NCI-H2227 (cell line): ENCODE results near the gene ARL13A.
"Not testable (repeated sequence)": the region's sequence is repeated elsewhere in the genome, so short reads cannot be mapped to it uniquely, and the experiment has no call there.

ENCODE experiments used
- DNase-seq: peaks from one replicate; lab custom pipeline; 2025; ENCODE audit not compliant: unreplicated experiment; lab: John Stamatoyannopoulos, UW

ARL13A gene

DNA sequence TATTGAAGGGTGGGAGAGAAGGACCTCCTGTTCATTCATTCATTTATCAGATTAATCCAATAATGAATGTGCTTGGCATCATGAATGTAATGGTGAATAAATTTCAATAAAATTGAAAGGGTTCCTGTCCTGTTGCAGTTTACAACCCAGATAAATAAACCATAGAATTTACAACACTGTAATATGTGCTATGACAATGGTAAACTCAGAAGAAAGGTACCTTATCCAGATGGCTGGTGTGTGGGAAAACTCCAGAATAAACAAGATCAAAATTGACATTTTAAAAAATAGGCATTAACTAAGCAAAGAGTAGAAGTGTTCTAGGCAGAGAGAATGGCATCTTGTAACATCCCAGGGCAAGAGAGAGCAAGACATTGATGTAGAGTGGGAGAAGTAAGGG is 15.3 kb downstream of the ARL13A start:
- no peak for DNase-seq

DNA sequence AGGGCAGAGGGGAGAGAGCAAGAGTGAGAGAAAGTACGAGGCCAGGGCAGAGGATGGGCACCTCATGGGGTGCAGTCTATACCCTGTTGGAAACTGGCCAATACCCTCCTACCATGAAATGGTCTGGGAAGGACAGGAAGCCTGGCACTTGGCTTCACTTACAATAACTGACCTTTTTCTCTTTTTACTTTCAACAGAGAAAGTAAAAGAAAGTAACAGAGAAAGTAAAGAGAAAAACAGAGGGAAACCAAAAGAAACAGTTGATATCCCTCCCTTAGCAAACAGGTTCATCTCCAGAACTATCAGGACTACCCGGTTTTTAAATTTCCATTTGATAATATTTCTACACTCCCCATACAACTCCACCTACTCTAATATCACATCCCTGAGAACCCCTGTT is 20.6 kb downstream of the ARL13A start:
- no peak for DNase-seq

DNA sequence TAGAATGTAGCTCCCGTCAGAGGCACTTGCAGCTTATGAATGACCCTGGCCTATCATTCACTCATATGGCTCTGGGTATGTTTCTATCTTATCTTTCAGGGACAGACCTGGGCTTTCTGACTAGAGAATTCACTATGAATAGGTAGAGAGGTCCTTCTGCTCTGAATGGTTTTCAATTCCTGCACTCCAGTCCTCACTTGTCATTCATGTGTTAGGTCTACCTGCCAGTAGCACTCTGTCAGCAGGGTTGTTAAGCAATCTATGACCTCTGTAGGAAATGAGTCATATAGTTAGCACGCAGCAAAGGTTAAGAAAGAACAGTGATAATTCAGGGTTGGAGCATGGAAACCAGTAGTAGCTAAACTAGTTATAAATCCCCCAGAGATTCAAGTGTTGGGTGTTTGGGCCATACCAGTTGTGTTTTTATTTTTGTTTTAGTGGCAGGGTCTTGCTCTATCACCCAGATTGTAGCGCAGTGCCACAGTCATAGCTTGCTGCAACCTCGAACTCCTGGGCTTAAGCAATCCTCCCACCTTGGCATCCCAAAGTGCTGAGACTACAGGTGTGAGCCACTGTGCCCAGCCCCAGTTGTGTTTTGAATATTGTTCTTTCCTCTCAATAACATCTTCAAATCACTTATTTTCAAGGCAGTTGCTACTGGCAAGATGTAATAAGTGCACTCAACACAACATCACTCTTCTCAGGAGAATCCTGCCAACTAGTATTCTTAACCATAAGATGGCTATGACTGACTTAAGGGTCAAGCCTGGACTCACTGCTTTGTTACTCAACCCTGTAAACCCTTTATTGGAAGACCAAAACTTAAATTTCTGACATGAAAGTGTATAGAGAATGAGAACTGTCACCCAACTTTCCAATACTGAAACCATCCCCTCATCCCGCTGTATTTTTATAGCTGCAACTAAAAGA is 25.1 kb downstream of the ARL13A start:
- DNase-seq: no peak

DNA sequence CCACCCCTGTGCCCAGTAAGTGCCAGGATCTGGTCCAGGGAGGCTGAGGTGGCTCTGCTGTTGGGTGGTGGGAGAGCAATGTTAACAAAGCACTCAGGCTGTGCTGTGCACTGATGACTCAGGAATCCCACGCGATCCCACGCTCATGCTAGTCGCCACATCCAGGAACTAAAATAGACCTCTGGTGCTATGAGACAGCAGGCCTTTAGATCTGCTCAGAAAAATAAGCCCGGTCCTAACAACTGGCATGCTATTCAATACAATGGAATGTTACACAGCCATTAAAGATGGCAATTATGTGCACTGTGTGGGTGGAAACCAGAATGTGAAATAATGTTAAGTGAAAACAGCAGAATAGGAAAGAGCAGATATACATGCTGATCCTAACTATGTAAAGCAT is 26.0 kb downstream of the ARL13A start:
- DNase-seq: no peak

DNA sequence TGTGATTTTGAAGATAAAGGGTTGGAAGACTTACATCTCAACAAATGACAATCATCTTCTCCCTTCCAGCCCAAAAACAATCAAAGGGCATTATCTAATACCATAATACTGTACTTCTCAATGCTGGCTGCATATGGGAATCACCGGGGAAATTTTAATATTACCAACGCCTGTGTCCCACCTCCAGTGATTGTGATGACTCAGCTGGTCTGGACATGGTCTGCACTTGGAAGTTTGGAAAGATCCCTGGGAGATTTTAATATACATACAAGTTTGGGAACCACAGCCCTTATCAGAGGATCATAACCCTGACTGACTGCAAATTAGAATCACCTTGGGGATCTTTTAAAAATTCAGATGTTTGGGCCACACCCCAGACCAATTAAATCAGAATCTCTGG is 29.9 kb downstream of the ARL13A start:
- no peak for DNase-seq

DNA sequence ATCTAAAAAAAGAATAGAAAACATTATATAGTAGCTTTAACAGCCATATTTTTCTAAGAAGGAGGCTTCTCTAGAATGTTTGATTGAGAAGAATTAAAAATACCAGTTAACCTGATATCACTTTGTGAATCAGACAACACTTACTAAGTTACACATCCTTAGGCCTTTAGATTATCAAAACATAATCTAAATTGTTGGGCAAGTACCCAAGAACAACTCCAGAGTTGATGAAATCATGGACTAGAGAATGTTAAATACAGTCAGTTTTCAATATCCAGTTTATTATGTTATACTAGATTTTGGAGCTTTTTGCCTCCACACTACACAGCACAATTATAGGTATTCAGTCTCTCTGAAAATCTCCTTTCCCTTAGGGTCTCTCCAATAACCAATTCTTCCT is 39.6 kb downstream of the ARL13A start:
- DNase-seq: no peak

DNA sequence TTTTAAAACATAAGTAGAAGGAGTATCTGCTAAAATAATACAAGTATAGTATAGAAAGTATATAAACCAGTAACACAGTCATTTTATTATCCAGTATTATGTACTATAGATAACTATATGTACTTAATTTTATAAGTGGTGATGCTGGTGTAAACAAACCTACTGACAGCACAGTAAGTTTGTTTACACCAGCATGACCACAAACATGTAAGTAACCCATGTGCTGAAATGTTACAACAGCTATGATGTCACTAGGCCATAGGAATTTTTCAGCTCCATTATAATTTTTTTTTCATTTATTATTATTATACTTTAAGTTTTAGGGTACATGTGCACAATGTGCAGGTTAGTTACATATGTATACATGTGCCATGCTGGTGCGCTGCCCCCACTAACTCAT is 42.5 kb downstream of the ARL13A start:
- DNase-seq: not testable (repeated sequence)

DNA sequence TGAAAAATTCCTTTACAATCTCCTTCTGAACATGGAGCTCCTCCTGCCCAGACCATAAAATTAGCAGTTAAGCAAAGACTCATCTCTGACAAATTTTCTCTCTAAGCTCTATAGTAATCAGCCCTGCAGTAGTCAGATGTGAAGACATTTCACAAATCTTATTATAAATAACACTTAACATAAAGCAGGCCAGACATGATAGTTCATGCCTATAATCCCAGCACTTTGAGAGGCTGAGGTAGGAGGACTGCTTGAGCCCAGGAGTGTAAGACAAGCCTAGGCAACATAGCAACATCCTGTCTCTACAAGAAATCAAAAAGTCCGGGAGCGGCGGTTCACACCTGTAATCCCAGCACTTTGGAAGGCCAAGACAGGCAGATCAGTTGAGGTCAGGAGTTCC is 52.5 kb downstream of the ARL13A start:
- DNase-seq: no peak

DNA sequence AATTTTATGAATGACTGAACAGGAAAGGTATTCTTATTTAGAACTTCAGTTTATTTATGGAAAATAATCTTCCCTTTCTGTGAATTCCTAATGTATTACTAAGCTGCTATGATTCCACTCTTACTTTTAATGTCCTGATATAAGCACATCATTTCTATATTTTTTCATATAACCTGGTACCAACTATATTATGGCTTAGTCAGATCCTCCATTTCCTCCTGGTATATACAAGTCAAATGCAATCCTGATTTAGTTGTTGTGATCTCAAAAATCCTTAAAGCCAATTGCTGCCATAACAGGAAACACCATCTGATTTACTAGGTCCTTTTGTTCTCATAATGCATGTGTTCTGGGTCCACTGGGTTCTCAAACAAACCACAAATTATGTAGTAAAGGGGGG is 55.6 kb downstream of the ARL13A start:
- DNase-seq: no peak

DNA sequence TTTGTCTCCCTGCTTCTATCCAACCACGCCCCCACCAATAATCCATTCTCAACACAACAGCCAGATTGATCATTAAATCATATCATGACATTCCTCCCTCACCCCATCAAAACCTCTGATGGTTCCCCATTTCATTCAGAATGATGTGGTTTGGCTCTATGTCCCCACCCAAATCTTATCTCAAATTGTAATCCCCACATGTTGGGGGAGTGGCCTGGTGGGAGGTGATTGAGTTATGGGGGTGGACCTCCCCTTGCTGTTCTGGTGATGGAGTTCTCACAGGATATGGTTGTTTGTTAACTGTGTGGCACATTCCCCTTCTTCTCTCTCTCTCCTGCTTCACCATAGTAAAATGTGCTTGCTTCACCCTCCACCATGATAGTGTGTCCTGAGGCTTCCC is 59.1 kb downstream of the ARL13A start:
- DNase-seq: no peak

DNA sequence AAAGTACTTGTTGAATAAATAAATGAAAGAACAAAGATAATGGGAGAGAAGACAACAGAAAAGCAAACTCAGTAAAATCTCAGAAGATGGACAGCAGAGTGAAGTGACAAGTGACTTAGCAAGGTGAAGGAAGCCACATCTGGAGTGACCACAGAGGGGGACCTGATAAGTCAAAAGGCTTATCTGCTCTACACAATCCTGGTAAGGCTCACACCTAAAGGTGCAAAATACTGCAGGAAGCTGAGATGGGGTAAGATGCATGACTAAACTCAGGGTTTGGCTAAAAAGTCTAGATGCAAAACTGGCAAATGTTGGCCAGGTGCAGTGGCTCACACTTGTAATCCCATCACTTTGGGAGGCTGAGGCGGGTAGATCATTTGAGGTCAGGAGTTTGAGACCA is 60.2 kb downstream of the ARL13A start:
- DNase-seq: no peak

DNA sequence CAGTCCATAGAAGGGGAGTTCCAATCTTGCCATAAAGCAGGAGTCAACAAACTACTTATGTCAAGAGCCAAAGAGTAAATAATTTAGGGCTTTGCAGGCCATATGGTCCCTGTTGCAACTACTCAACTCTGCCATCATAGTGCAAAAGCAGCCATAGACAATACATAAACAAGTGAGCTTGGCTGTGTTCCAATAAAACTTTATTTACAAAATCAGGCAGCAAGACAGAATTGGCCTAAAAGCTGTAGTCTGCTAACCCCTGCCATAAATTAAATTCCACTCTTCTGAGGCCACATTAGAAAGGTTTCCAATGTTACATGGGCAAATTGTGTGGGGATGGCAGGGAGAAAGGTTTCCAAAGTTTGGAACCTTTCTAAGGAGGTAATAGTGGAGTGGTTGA is 67.7 kb downstream of the ARL13A start:
- DNase-seq: no peak

DNA sequence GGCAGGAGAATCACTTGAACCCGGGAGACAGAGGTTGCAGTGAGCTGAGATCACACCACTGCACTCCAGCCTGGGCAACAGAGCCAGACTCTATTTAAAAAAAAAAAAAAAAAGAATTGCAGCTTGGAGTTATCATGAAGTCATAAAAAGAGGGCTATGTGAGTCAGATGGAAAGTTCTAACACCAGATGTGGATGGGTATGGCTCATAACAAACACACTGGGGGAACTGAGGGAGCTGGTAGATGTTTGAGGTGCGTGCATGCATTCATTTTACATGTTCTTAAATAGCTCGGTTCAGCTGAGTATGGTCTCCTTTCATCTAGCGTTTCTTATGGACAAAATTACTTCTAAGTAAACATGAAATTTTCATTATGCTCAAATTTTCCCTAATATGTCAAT is 70.7 kb downstream of the ARL13A start:
- no peak for DNase-seq
